T-helper 1 cell treated with Interleukin-12 subunit alpha and Interleukin-12 subunit beta and Interleukin-4 antibody, amounts not matched to agents 30 μg/mL and 1 μg/mL, for 36 hours (primary cell): Measurements from ENCODE around the gene SLC19A1.
"Not testable (repeated sequence)": the region's sequence is repeated elsewhere in the genome, so short reads cannot be mapped to it uniquely, and the experiment has no call there.

Experiments
- H3K27ac Mint-ChIP-seq: one replicate; pipeline ENCODE4 v1.8.0; 2021; ENCODE audit warnings: mild to moderate bottlenecking, mixed read lengths
- H3K27me3 Mint-ChIP-seq: one replicate; pipeline ENCODE4 v1.8.0; 2021; ENCODE audit warnings: low read depth, mixed read lengths
- H3K36me3 Mint-ChIP-seq: one replicate; pipeline ENCODE4 v1.8.0; 2021; ENCODE audit warnings: low read depth, mixed read lengths
- H3K4me1 Mint-ChIP-seq: one replicate; pipeline ENCODE4 v1.8.0; 2021; ENCODE audit warnings: low read depth, mixed read lengths
- H3K4me3 Mint-ChIP-seq: one replicate; pipeline ENCODE4 v1.8.0; 2021; ENCODE audit warnings: mild to moderate bottlenecking, moderate library complexity, mixed read lengths
- H3K9me3 Mint-ChIP-seq: one replicate; pipeline ENCODE4 v1.8.0; 2021; ENCODE audit warnings: mixed read lengths

Gene SLC19A1

GRCh38 chr21:45507888-45508508, 34.2 kb downstream of the SLC19A1 start:
- no peaks in the 10 kb centered on the region for H3K27me3 Mint-ChIP-seq
- no peaks in the 10 kb centered on the region for H3K36me3 Mint-ChIP-seq
- no peak overlapping the region for H3K4me3 Mint-ChIP-seq
- H3K9me3 Mint-ChIP-seq: no peaks in the 10 kb centered on the region
- peak overlapping the region; percentile 62 for H3K27ac Mint-ChIP-seq
- peaks cover 5% of the 10 kb centered on the region for H3K4me1 Mint-ChIP-seq

GRCh38 chr21:45507523-45507875, 34.7 kb downstream of the SLC19A1 start:
- H3K27me3 Mint-ChIP-seq: no peaks in the 10 kb centered on the region

GRCh38 chr21:45506836-45507522, 35.3 kb downstream of the SLC19A1 start:
- no peaks in the 10 kb centered on the region for H3K36me3 Mint-ChIP-seq
- no peaks in the 10 kb centered on the region for H3K27me3 Mint-ChIP-seq
- H3K4me1 Mint-ChIP-seq: peaks cover 3% of the 10 kb centered on the region
- H3K27ac Mint-ChIP-seq: no peak overlapping the region
- no peaks in the 10 kb centered on the region for H3K9me3 Mint-ChIP-seq
- no peak overlapping the region for H3K4me3 Mint-ChIP-seq

More at GRCh38 chr21:45507523-45507875, 34.7 kb downstream of the SLC19A1 start:
- Mint-ChIP-seq H3K36me3 (no peaks in the 10 kb centered on the region), H3K9me3 (no peaks in the 10 kb centered on the region), H3K27ac (peak overlapping the region; percentile 62), H3K4me3 (no peak overlapping the region), H3K4me1 (peaks cover 3% of the 10 kb centered on the region)

DNA sequence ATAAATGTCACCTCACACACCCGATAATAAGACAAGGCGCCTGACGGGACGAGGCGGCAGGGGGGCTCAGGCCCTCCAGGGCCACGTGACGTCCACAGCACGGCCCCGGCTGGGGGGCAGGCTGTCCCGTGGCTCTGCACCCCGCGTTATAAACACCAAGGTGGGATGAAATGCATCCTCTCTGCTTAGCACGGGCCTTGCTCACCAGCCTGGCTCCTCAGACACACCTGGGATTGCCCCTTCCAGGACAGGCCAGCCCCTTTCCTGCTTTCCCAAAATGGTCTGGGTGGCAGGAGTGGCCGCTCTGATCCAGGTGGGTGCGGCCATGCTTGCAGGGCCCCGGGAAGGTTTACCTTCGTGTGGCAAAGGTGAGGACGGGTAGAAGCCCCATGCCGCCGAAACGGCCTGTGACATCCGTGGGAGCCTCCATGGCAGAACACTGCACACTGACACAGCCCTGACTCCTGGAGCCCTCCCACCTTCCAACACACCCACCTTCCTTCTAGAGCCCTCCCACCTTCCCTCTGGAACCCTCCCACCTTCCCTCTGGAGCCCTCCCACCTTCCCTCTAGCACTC, 35.9 kb downstream of the SLC19A1 start:
- peaks cover under 1% of the 10 kb centered on the region for H3K4me1 Mint-ChIP-seq

GRCh38 chr21:45505416-45506021, 36.7 kb downstream of the SLC19A1 start:
- peak overlapping the region; percentile 15 for H3K27ac Mint-ChIP-seq
- no peaks in the 10 kb centered on the region for H3K9me3 Mint-ChIP-seq
- no peaks in the 10 kb centered on the region for H3K27me3 Mint-ChIP-seq
- H3K4me3 Mint-ChIP-seq: no peak overlapping the region
- no peaks in the 10 kb centered on the region for H3K4me1 Mint-ChIP-seq
- no peaks in the 10 kb centered on the region for H3K36me3 Mint-ChIP-seq

More for the DNA sequence above, 35.9 kb downstream of the SLC19A1 start:
- Mint-ChIP-seq H3K9me3 (no peaks in the 10 kb centered on the region), H3K27me3 (no peaks in the 10 kb centered on the region), H3K36me3 (no peaks in the 10 kb centered on the region), H3K4me3 (no peak overlapping the region), H3K27ac (no peak overlapping the region)

- Mint-ChIP-seq H3K27ac (no peak overlapping the region), H3K4me1 (peaks cover 2% of the 10 kb centered on the region)
These were observed 37.5 kb downstream of the SLC19A1 start for GRCh38 chr21:45504516-45505415.

DNA sequence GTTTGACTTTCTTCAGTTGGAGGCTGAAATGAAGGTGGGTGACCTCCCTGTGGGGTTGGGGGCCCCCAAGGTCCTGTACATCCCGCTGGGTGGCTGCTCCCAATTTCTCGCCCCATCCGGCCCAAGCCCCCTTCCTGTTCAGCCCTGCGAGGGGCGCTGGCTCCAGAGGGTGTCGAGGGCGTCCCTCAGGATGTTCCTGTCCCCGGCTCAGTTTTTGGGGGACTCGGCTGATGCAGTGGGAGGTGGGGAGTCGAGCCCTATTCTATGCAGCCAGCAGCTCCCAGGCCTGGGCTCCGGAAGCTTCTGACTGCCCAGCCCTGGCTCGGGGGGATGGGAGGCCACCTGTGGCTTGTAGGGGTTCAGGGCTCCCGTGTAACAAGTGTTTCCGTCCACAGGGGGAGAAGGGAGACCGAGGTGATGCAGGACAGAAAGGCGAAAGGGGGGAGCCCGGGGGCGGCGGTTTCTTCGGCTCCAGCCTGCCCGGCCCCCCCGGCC, 38.2 kb downstream of the SLC19A1 start:
- H3K36me3 Mint-ChIP-seq: no peaks in the 10 kb centered on the region
- no peak overlapping the region for H3K27ac Mint-ChIP-seq
- H3K4me1 Mint-ChIP-seq: peaks cover 2% of the 10 kb centered on the region
- H3K27me3 Mint-ChIP-seq: no peaks in the 10 kb centered on the region
- H3K9me3 Mint-ChIP-seq: no peaks in the 10 kb centered on the region
- H3K4me3 Mint-ChIP-seq: no peak overlapping the region

More at GRCh38 chr21:45504516-45505415, 37.5 kb downstream of the SLC19A1 start:
- Mint-ChIP-seq H3K9me3 (no peaks in the 10 kb centered on the region), H3K36me3 (no peaks in the 10 kb centered on the region), H3K4me3 (no peak overlapping the region), H3K27me3 (no peaks in the 10 kb centered on the region)

GRCh38 chr21:45503226-45503625, 39.0 kb downstream of the SLC19A1 start:
- not testable (repeated sequence) for H3K36me3 Mint-ChIP-seq, H3K27ac Mint-ChIP-seq, H3K27me3 Mint-ChIP-seq, H3K4me3 Mint-ChIP-seq, H3K9me3 Mint-ChIP-seq, H3K4me1 Mint-ChIP-seq

DNA sequence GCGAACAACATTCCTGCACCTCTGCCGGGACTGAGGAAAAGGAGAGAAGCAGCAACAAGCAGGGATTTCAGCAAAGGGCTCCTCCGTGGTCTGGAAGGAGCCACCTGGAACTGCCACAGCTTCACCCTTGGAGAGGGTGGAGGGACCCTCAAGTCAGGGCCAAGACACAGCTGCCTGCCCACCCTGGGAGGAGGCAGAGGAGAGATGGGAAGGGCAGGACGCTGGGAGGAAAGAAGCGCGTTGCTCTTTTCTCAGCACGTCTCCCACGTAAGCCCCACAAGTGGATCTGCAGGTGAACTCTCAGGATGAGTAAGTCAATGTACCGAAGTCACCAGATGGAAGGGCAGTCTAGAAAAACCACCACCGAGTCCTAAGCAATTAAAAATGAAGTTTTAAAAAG, 39.6 kb downstream of the SLC19A1 start:
- H3K4me3 Mint-ChIP-seq: no peak overlapping the region
- no peak overlapping the region for H3K27ac Mint-ChIP-seq
- no peaks in the 10 kb centered on the region for H3K36me3 Mint-ChIP-seq
- H3K9me3 Mint-ChIP-seq: no peaks in the 10 kb centered on the region
- no peaks in the 10 kb centered on the region for H3K27me3 Mint-ChIP-seq
- H3K4me1 Mint-ChIP-seq: peaks cover 2% of the 10 kb centered on the region

DNA sequence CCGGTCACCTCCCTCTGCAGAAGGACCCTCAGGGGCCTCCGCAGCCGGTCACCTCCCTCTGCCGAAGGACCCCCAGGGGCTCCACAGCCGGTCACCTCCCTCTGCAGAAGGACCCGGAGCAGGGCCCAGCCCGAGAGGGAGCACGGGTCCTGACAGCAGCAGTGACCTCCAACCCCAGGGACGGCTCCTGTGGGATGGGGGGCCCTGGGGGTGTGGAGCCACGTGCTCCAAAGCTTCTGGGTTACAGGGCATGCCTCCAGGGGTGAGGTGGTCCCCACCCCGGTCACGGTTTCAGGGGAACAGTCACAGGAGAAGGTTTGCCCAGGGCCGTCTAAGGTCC, 40.3 kb downstream of the SLC19A1 start:
- H3K36me3 Mint-ChIP-seq: no peaks in the 10 kb centered on the region
- no peaks in the 10 kb centered on the region for H3K9me3 Mint-ChIP-seq
- no peak overlapping the region for H3K4me3 Mint-ChIP-seq
- no peak overlapping the region for H3K27ac Mint-ChIP-seq
- no peaks in the 10 kb centered on the region for H3K27me3 Mint-ChIP-seq
- peaks cover 2% of the 10 kb centered on the region for H3K4me1 Mint-ChIP-seq

- H3K27me3 Mint-ChIP-seq, H3K36me3 Mint-ChIP-seq, H3K9me3 Mint-ChIP-seq, H3K4me1 Mint-ChIP-seq, H3K4me3 Mint-ChIP-seq, H3K27ac Mint-ChIP-seq: not testable (repeated sequence)
These were observed 40.9 kb downstream of the SLC19A1 start for GRCh38 chr21:45501081-45502005.

DNA sequence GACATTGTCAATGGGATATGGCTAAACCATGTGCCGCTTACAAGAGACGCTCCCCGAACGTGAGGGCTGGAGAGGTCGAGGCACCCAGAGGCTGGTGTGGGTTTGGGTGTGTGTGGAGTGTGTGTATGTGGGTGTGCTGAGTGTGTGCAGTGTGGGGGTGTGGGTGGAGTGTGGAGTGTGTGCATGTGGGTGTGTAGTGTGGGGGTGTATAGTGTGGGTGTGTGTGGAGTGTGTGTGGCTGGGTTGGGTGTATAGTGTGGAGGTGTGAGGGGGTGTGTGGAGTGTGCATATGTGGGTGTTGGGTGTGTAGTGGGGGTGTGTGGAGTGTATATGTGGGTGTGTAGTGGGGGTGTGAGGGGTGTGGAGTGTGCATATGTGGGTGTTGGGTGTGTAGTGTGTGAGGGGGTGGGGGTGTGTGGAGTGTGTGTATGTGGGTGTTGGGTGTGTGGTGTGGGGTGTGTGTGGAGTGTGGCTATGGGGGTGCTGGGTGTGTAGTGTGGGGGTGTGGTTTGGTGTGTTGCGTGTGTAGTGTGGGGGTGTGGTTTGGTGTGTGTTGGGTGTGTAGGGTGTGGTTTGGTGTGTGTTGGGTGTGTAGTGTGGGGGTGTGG, 42.2 kb downstream of the SLC19A1 start:
- Mint-ChIP-seq H3K4me3 (no peak overlapping the region), H3K4me1 (peaks cover 2% of the 10 kb centered on the region), H3K27ac (peak overlapping the region; percentile 10), H3K9me3 (no peaks in the 10 kb centered on the region), H3K27me3 (no peaks in the 10 kb centered on the region), H3K36me3 (no peaks in the 10 kb centered on the region)

DNA sequence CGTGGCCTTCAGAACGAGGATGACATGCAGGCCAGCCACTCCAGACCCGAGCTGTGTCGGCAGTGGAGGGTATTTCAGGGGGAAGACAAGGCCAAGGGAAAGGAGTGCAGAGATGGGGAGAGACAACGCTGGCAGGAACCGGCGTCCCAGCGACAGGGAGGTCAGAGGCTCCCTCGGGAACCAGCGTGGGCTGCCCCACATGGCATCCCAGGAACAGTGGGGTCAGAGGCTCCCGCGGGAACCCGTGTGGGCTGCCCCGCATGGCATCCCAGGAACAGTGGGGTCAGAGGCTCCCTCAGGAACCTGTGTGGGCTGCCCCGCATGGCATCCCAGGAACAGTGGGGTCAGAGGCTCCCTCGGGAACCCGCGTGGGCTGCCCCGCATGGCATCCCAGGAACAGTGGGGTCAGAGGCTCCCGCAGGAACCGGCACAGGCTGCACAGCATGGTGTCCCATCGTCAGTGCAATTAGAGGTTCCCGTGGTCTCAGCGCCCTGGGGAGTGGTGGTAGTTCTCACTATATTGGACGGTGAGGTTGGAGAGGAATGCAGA, 43.0 kb downstream of the SLC19A1 start:
- H3K27me3 Mint-ChIP-seq: no peaks in the 10 kb centered on the region
- no peak overlapping the region for H3K4me3 Mint-ChIP-seq

More for the DNA sequence above, 43.0 kb downstream of the SLC19A1 start:
- H3K9me3 Mint-ChIP-seq: no peaks in the 10 kb centered on the region
- no peaks in the 10 kb centered on the region for H3K36me3 Mint-ChIP-seq
- peaks cover 2% of the 10 kb centered on the region for H3K4me1 Mint-ChIP-seq
- peak overlapping the region; percentile 10 for H3K27ac Mint-ChIP-seq
